ENCODE measurements around the gene JAK2. TPM values are rescaled to one million over a fixed set of nuclear protein-coding genes. Genes with fewer than 3 reads are reported as not detected.

JAK2 gene
- total RNA-seq, 1 experiment from 2014 or later: 3.3 TPM

GRCh38 chr9:5113523-5113922, 128.5 kb downstream of the JAK2 start:
- CTCF ChIA-PET: no interaction called here
- ATAC-seq (no peak), DNase-seq (ENCODE audit: low spot score) (no peak)
- Mint-ChIP-seq H3K4me3 (no peak overlapping the region), H3K9me3 (peaks cover 10% of the 10 kb centered on the region), H3K4me1 (no peaks in the 10 kb centered on the region), H3K36me3 (peaks cover 5% of the 10 kb centered on the region; the same call in 1 of the 2 replicates), H3K27ac (no peak overlapping the region), H3K27me3 (ENCODE audit: low read depth) (no peaks in the 10 kb centered on the region)
- POLR2A ChIA-PET: no interaction called here
- TF ChIP-seq ZNF263 (CRISPR knock-in tag; IDR thresholded peaks at IDR 0.05; ENCODE audit: low read depth) (no peak), PREB (CRISPR knock-in tag; IDR thresholded peaks at IDR 0.05; ENCODE audit: borderline replicate concordance) (no peak), PRRX2 (CRISPR knock-in tag; IDR thresholded peaks at IDR 0.05) (no peak), ESRRA (CRISPR knock-in tag; IDR thresholded peaks at IDR 0.05; ENCODE audit: borderline replicate concordance) (no peak), AR (CRISPR knock-in tag; IDR thresholded peaks at IDR 0.05) (no peak), TEAD1 (CRISPR knock-in tag; IDR thresholded peaks at IDR 0.05) (no peak), ZNF396 (CRISPR knock-in tag; IDR thresholded peaks at IDR 0.05; ENCODE audit: borderline replicate concordance) (no peak), ZNF121 (CRISPR knock-in tag; IDR thresholded peaks at IDR 0.05) (no peak), E2F1 (CRISPR knock-in tag; IDR thresholded peaks at IDR 0.05) (no peak)

- DNase-seq (ENCODE audit: low spot score) (no peak), ATAC-seq (no peak)
- no peak for TF ChIP-seq ESRRA (CRISPR knock-in tag; IDR thresholded peaks at IDR 0.05; ENCODE audit: borderline replicate concordance)
- TF ChIP-seq AR (CRISPR knock-in tag; IDR thresholded peaks at IDR 0.05): no peak
- no peak for TF ChIP-seq RELA (CRISPR knock-in tag; IDR thresholded peaks at IDR 0.05; ENCODE audit: borderline replicate concordance)
- TF ChIP-seq CREB1 (CRISPR knock-in tag; IDR thresholded peaks at IDR 0.05): no peak
- TF ChIP-seq TEAD1 (CRISPR knock-in tag; IDR thresholded peaks at IDR 0.05): no peak
- Mint-ChIP-seq H3K4me1 (no peaks in the 10 kb centered on the region), H3K36me3 (peaks cover 5% of the 10 kb centered on the region; the same call in 1 of the 2 replicates), H3K9me3 (peaks cover 10% of the 10 kb centered on the region), H3K27ac (no peak overlapping the region), H3K27me3 (ENCODE audit: low read depth) (no peaks in the 10 kb centered on the region), H3K4me3 (no peak overlapping the region)
- CTCF ChIA-PET: no interaction called here
- POLR2A ChIA-PET: no interaction called here
These were observed 129.1 kb downstream of the JAK2 start for GRCh38 chr9:5113994-5114748.

- Mint-ChIP-seq H3K27ac (no peak overlapping the region), H3K36me3 (no peaks in the 10 kb centered on the region), H3K4me1 (no peaks in the 10 kb centered on the region), H3K27me3 (ENCODE audit: low read depth) (no peaks in the 10 kb centered on the region), H3K9me3 (no peaks in the 10 kb centered on the region), H3K4me3 (no peak overlapping the region)
- DNase-seq (ENCODE audit: low spot score) (no peak), ATAC-seq (no peak)
- TF ChIP-seq FOXK1 (CRISPR knock-in tag; IDR thresholded peaks at IDR 0.05): no peak
- TF ChIP-seq TEAD1 (CRISPR knock-in tag; IDR thresholded peaks at IDR 0.05): no peak
- no peak for TF ChIP-seq ZNF263 (CRISPR knock-in tag; IDR thresholded peaks at IDR 0.05; ENCODE audit: low read depth)
- TF ChIP-seq PRDM15 (CRISPR knock-in tag; IDR thresholded peaks at IDR 0.05): no peak
- no peak for TF ChIP-seq GRHL2 (CRISPR knock-in tag; IDR thresholded peaks at IDR 0.05; ENCODE audit: insufficient replicate concordance, severe bottlenecking)
- TF ChIP-seq USF1 (CRISPR knock-in tag; IDR thresholded peaks at IDR 0.05): no peak
- TF ChIP-seq E2F1 (CRISPR knock-in tag; IDR thresholded peaks at IDR 0.05): no peak
- ChIA-PET POLR2A (no interaction called here), CTCF (no interaction called here)
These were observed 137.0 kb downstream of the JAK2 start for GRCh38 chr9:5122116-5122515.
